22Rv1 (cell line): ENCODE data around the gene SAMD4A.

Source experiments
- CTCF ChIP-seq: fragments of 450-650 bp; IDR thresholded peaks from 2 replicates; pipeline ENCODE4 v1.5.1; 2017; ENCODE audit warnings: mild to moderate bottlenecking
- ZFX ChIP-seq: fragments of 450-650 bp; IDR thresholded peaks from 2 replicates; pipeline ENCODE4 v1.6.1; 2017; ENCODE audit warnings: antibody characterized with exemption, borderline replicate concordance

DNA sequence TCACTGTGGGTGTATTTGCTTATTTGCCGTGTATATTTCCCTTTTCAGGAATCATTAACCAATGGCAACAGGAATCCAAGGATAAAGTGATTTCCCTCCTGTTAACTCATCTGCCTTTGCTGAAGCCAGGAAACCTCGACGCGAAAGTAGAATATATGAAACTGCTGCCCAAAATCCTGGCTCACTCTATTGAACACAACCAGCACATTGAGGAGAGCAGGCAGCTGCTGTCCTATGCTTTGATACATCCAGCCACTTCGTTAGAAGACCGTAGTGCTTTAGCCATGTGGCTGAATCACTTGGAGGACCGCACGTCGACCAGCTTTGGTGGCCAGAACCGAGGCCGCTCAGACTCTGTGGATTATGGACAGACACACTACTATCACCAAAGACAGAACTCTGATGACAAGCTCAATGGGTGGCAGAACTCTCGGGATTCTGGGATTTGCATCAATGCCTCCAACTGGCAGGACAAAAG lies 135.1 kb downstream of the SAMD4A start:
- TF ChIP-seq CTCF: no peak
- TF ChIP-seq ZFX: no peak
